ENCODE data around the gene DUSP1.

- TF ChIP-seq CTCF (IDR thresholded peaks at IDR 0.05): no peak
- no peak for TF ChIP-seq POLR2A (IDR thresholded peaks at IDR 0.05; ENCODE audit: low read depth)
- TF ChIP-seq POLR2AphosphoS5 (IDR thresholded peaks at IDR 0.05): no peak
These were observed 34.8 kb upstream of the DUSP1 start for GRCh38 chr5:172805736-172806255.

All from esophagus muscularis mucosa (tissue), 3 donors.